B cell (primary cell): ENCODE results near the gene TOP2A. TPM values are rescaled to one million over a fixed set of nuclear protein-coding genes. Genes with fewer than 3 reads are reported as not detected.

ENCODE experiments used
- ATAC-seq: fragments of 200-7000 bp; cut with Tn5 transposase; one replicate; pipeline ENCODE4 v1.10.0; 2021; ENCODE audit warnings: low read depth, mild to moderate bottlenecking, moderate number of reproducible peaks, moderate library complexity
- CTCF ChIA-PET: fragments of 350-600 bp; sonication (Branson Sonifier 250); formaldehyde crosslinking; loops from one replicate; lab custom pipeline; 2021; ENCODE audit warnings: antibody characterized with exemption, inconsistent platforms; lab: Charles Lee
- POLR2A ChIA-PET: fragments of 350-600 bp; sonication (Branson Sonifier 250); formaldehyde crosslinking; loops from one replicate; lab custom pipeline; 2021; ENCODE audit warnings: antibody characterized with exemption; lab: Charles Lee
- DNase-seq: peaks from one replicate; pipeline ENCODE4 v3.0.0; 2013
- H2AFZ ChIP-seq: 2 replicates; pipeline ENCODE4 v1.6.1; 2012; ENCODE audit warnings: mild to moderate bottlenecking, low read depth, low read length; ENCODE audit not compliant: insufficient read depth, poor library complexity, severe bottlenecking
- H3K27ac ChIP-seq, 2 donors: 1 replicate in 1 of 2; 2 replicates in 1 of 2; pipeline ENCODE4 v1.5.1; 2012 to 2013; ENCODE audit warnings: low read length in 2 of 2, mild to moderate bottlenecking in 2 of 2, moderate library complexity in 1 of 2
- H3K27me3 ChIP-seq, 4 experiments: fragments of 200-600 bp in 1 of 4; sonication (generic) in 1 of 4; replicated peaks in 1 of 4; 1 replicate in 2 of 4; 2 replicates in 2 of 4; pipeline versions ENCODE4 v1.6.1 to v1.7.0; 2013 to 2016; ENCODE audit warnings: low read length in 3 of 4, mild to moderate bottlenecking in 2 of 4, mixed read lengths in 1 of 4, moderate library complexity in 1 of 4; ENCODE audit not compliant: insufficient read depth in 4 of 4, control insufficient read depth in 3 of 4; ENCODE audit errors: control extremely low read depth in 1 of 4
- H3K36me3 ChIP-seq, 2 experiments: replicated peaks in 1 of 2; 1 replicate in 1 of 2; 2 replicates in 1 of 2; pipeline versions ENCODE4 v1.6.1 to v1.7.1; 2013; ENCODE audit warnings: low read length in 1 of 2; ENCODE audit not compliant: insufficient read depth in 2 of 2, control insufficient read depth in 1 of 2; ENCODE audit errors: control extremely low read depth in 1 of 2, extremely low read depth in 1 of 2
- H3K4me1 ChIP-seq, 2 donors: fragments of 200-600 bp in 1 of 2; sonication (generic) in 1 of 2; 1 replicate in 1 of 2; 2 replicates in 1 of 2; pipeline versions ENCODE4 v1.5.1 to v1.6.1; 2013 to 2017; ENCODE audit warnings: low read length in 2 of 2; ENCODE audit not compliant: control insufficient read depth in 2 of 2, insufficient read depth in 2 of 2
- H3K4me2 ChIP-seq: replicated peaks from 2 replicates; pipeline ENCODE3; 2012; ENCODE audit warnings: mild to moderate bottlenecking, low read depth, low read length; ENCODE audit not compliant: poor library complexity, severe bottlenecking
- H3K4me3 ChIP-seq, 5 experiments: fragments of 200-600 bp in 1 of 5; sonication (generic) in 1 of 5; 1 replicate in 3 of 5; 2 replicates in 2 of 5; pipeline versions ENCODE4 v1.5.1 to v1.7.0; 2011 to 2016; ENCODE audit warnings: low read length in 4 of 5, mild to moderate bottlenecking in 4 of 5, low read depth in 2 of 5, control low read depth in 1 of 5, moderate library complexity in 1 of 5; ENCODE audit not compliant: insufficient read depth in 1 of 5; ENCODE audit errors: control extremely low read depth in 1 of 5, extremely low read depth in 1 of 5
- H3K79me2 ChIP-seq: fragments of 200-600 bp; sonication (generic); one replicate; pipeline ENCODE4 v1.6.0; 2016; ENCODE audit warnings: low read length; ENCODE audit not compliant: control insufficient read depth, insufficient read depth
- H3K9ac ChIP-seq: fragments of 200-600 bp; sonication (generic); 2 replicates; pipeline ENCODE4 v1.6.1; 2017; ENCODE audit warnings: mild to moderate bottlenecking, low read length, moderate library complexity
- H3K9me3 ChIP-seq, 3 donors: one replicate each; pipeline versions ENCODE4 v1.6.1 to v1.7.1; 2013; ENCODE audit warnings: low read length in 2 of 3; ENCODE audit not compliant: control insufficient read depth in 2 of 3, insufficient read depth in 1 of 3; ENCODE audit errors: control extremely low read depth in 1 of 3
- H4K20me1 ChIP-seq: 2 replicates; pipeline ENCODE4 v1.6.0; 2012; ENCODE audit warnings: mild to moderate bottlenecking, low read length; ENCODE audit not compliant: insufficient read depth, control insufficient read depth, poor library complexity, severe bottlenecking
- H3K27ac Mint-ChIP-seq: one replicate; pipeline ENCODE4 v1.8.0; 2021; ENCODE audit warnings: mixed read lengths
- H3K27me3 Mint-ChIP-seq: one replicate; pipeline ENCODE4 v1.8.0; 2021; ENCODE audit warnings: mixed read lengths
- H3K4me1 Mint-ChIP-seq: one replicate; pipeline ENCODE4 v1.8.0; 2021; ENCODE audit warnings: mixed read lengths
- H3K4me3 Mint-ChIP-seq: one replicate; pipeline ENCODE4 v1.8.0; 2021; ENCODE audit warnings: mixed read lengths
- H3K9me3 Mint-ChIP-seq: one replicate; pipeline ENCODE4 v1.8.0; 2022; ENCODE audit warnings: mixed read lengths; ENCODE audit not compliant: insufficient read depth
- CTCF ChIP-seq: fragments of 200-600 bp; IDR thresholded peaks from one replicate; pipeline ENCODE4 v1.8.0; 2022; ENCODE audit warnings: antibody characterized with exemption, mild to moderate bottlenecking
- EZH2 ChIP-seq: IDR thresholded peaks from 2 replicates; pipeline ENCODE4 v1.6.1; 2012; ENCODE audit warnings: borderline replicate concordance, low read depth, mild to moderate bottlenecking, moderate library complexity, low read length; ENCODE audit not compliant: insufficient read depth, poor library complexity, severe bottlenecking
- WGBS: methylation state at CpG from one replicate; pipeline ENCODE4 v1.1.5; 2013; ENCODE audit warnings: missing lambda C conversion rate; ENCODE audit not compliant: insufficient coverage; 5-methylcytosine and 5-hydroxymethylcytosine counted together
- intact Hi-C: fragments of 100-400 bp; cut with micrococcal nuclease; formaldehyde crosslinking; loops from one replicate; pipeline ENCODE4 v1.10.0; 2022
- polyA plus RNA-seq: library from polyadenylated mRNA; depleted of rRNA; stranded (reverse); fragments of >200 nt; gene quantifications from 2 replicates; pipeline ENCODE4 v1.2.3, GENCODE V29; 2012
- total RNA-seq, 2 donors: library from RNA; stranded (reverse); fragments of 120-200 nt in 1 of 2; gene quantifications; 1 replicate in 1 of 2; 2 replicates in 1 of 2; pipeline versions ENCODE4 v1.2.3 to v1.2.4, GENCODE V29; 2013 to 2022

The TOP2A gene
- total and polyA plus RNA-seq, 2 donors (not counting 1 experiment from before 2014, with no cell fraction given): 0.36 to 3.1 TPM

GRCh38 chr17:40461732-40462342, 44.1 kb upstream of the TOP2A start:
- 83% methylated on average over 5 of the region's 12 CpGs for WGBS
- Mint-ChIP-seq H3K27me3 (no peaks in the 10 kb centered on the region), H3K27ac (no peak overlapping the region), H3K4me3 (no peak overlapping the region), H3K9me3 (no peaks in the 10 kb centered on the region), H3K4me1 (no peaks in the 10 kb centered on the region)
- Histone ChIP-seq H3K9ac (no peak overlapping the region), H3K36me3 (no peaks in the 10 kb centered on the region), H3K79me2 (no peaks in the 10 kb centered on the region), H2AFZ (no peak overlapping the region), H3K9me3 (no peaks in the 10 kb centered on the region), H3K27me3 (peaks cover 0 to 3% (median 0%) of the 10 kb centered on the region in 4 experiments), H3K27ac (no peak overlapping the region), H3K4me2 (no peak overlapping the region), H3K4me3 (no peak overlapping the region), H4K20me1 (no peaks in the 10 kb centered on the region), H3K4me1 (no peaks in the 10 kb centered on the region)
- ChIA-PET CTCF (interaction anchor here (0.7 kb wide), 1 partner anchor 14 kb away, joined by 3 read pairs; no protein-coding TSS in a partner anchor), POLR2A (no interaction called here)
- TF ChIP-seq EZH2 (no peak), CTCF (no peak)
- intact Hi-C loops: no loop called here
- no peak for ATAC-seq
- DNase-seq: no peak

- Histone ChIP-seq H3K9ac (no peak overlapping the region), H3K4me1 (no peaks in the 10 kb centered on the region), H3K4me3 (no peak overlapping the region), H4K20me1 (no peaks in the 10 kb centered on the region), H3K27ac (no peak overlapping the region), H2AFZ (no peak overlapping the region), H3K4me2 (no peak overlapping the region), H3K36me3 (no peaks in the 10 kb centered on the region), H3K27me3 (no peaks in the 10 kb centered on the region), H3K9me3 (no peaks in the 10 kb centered on the region), H3K79me2 (no peaks in the 10 kb centered on the region)
- ChIA-PET POLR2A (no interaction called here), CTCF (no interaction called here)
- WGBS: 100% methylated on average over 6 of the region's 9 CpGs
- ATAC-seq (no peak), DNase-seq (no peak)
- no peak for TF ChIP-seq EZH2
- no peak for TF ChIP-seq CTCF
- Mint-ChIP-seq H3K27me3 (no peaks in the 10 kb centered on the region), H3K27ac (no peak overlapping the region), H3K4me3 (no peak overlapping the region), H3K9me3 (no peaks in the 10 kb centered on the region), H3K4me1 (no peaks in the 10 kb centered on the region)
- intact Hi-C loops: no loop called here
Observed at GRCh38 chr17:40460968-40461731, 43.5 kb upstream of the TOP2A start.
